Measurements from ENCODE around the gene CFH.
A peak's percentile ranks its signal among the peaks of the same experiment; 100 is the strongest.

CFH gene

GRCh38 chr1:196661345-196661744 is 9.5 kb downstream of the CFH start:
- peaks cover 3% of the 10 kb centered on the region for H3K4me1 ChIP-seq (ENCODE audit: control insufficient read depth, insufficient read depth, low read length, unreplicated experiment)
- H2AFZ ChIP-seq (ENCODE audit: low read length, unreplicated experiment), result peak overlapping the region; percentile 44
- no peak overlapping the region for H3K4me3 ChIP-seq (ENCODE audit: low read depth, low read length)
- no peaks in the 10 kb centered on the region for H3K27me3 ChIP-seq (ENCODE audit: insufficient read depth, low read length)
- peaks cover 6% of the 10 kb centered on the region for H3K36me3 ChIP-seq (ENCODE audit: insufficient read depth, low read length)
- H3K79me2 ChIP-seq (ENCODE audit: control insufficient read depth, insufficient read depth, low read length, unreplicated experiment), result peaks cover 33% of the 10 kb centered on the region
- no peak overlapping the region for H3K27ac ChIP-seq (ENCODE audit: low read depth, low read length)

- H3K27ac ChIP-seq (ENCODE audit: low read depth, low read length), result no peak overlapping the region
- no peaks in the 10 kb centered on the region for H3K4me1 ChIP-seq (ENCODE audit: control insufficient read depth, insufficient read depth, low read length, unreplicated experiment)
- no peaks in the 10 kb centered on the region for H3K27me3 ChIP-seq (ENCODE audit: insufficient read depth, low read length)
- peaks cover 24% of the 10 kb centered on the region for H3K79me2 ChIP-seq (ENCODE audit: control insufficient read depth, insufficient read depth, low read length, unreplicated experiment)
- H3K4me3 ChIP-seq (ENCODE audit: low read depth, low read length), result no peak overlapping the region
- H2AFZ ChIP-seq (ENCODE audit: low read length, unreplicated experiment), result no peak overlapping the region
- peaks cover 25% of the 10 kb centered on the region for H3K36me3 ChIP-seq (ENCODE audit: insufficient read depth, low read length)
Observed at GRCh38 chr1:196667131-196667530, 15.3 kb downstream of the CFH start.

- H2AFZ ChIP-seq (ENCODE audit: low read length, unreplicated experiment), result no peak overlapping the region
- no peak overlapping the region for H3K27ac ChIP-seq (ENCODE audit: low read depth, low read length)
- no peaks in the 10 kb centered on the region for H3K27me3 ChIP-seq (ENCODE audit: insufficient read depth, low read length)
- peaks cover 15% of the 10 kb centered on the region for H3K79me2 ChIP-seq (ENCODE audit: control insufficient read depth, insufficient read depth, low read length, unreplicated experiment)
- H3K4me1 ChIP-seq (ENCODE audit: control insufficient read depth, insufficient read depth, low read length, unreplicated experiment), result no peaks in the 10 kb centered on the region
- peaks cover 25% of the 10 kb centered on the region for H3K36me3 ChIP-seq (ENCODE audit: insufficient read depth, low read length)
- H3K4me3 ChIP-seq (ENCODE audit: low read depth, low read length), result no peak overlapping the region
Observed at GRCh38 chr1:196669051-196669450, 17.2 kb downstream of the CFH start.

GRCh38 chr1:196669693-196670092 is 17.9 kb downstream of the CFH start:
- H3K27me3 ChIP-seq (ENCODE audit: insufficient read depth, low read length), result no peaks in the 10 kb centered on the region
- H3K36me3 ChIP-seq (ENCODE audit: insufficient read depth, low read length), result peaks cover 26% of the 10 kb centered on the region
- no peak overlapping the region for H3K27ac ChIP-seq (ENCODE audit: low read depth, low read length)
- peaks cover 12% of the 10 kb centered on the region for H3K79me2 ChIP-seq (ENCODE audit: control insufficient read depth, insufficient read depth, low read length, unreplicated experiment)
- no peak overlapping the region for H2AFZ ChIP-seq (ENCODE audit: low read length, unreplicated experiment)
- H3K4me3 ChIP-seq (ENCODE audit: low read depth, low read length), result no peak overlapping the region
- H3K4me1 ChIP-seq (ENCODE audit: control insufficient read depth, insufficient read depth, low read length, unreplicated experiment), result no peaks in the 10 kb centered on the region

GRCh38 chr1:196674908-196675307 is 23.1 kb downstream of the CFH start:
- Histone ChIP-seq H3K4me3 (ENCODE audit: low read depth, low read length) (no peak overlapping the region), H3K4me1 (ENCODE audit: control insufficient read depth, insufficient read depth, low read length, unreplicated experiment) (peaks cover 17% of the 10 kb centered on the region), H2AFZ (ENCODE audit: low read length, unreplicated experiment) (no peak overlapping the region), H3K27ac (ENCODE audit: low read depth, low read length) (no peak overlapping the region), H3K36me3 (ENCODE audit: insufficient read depth, low read length) (peaks cover 34% of the 10 kb centered on the region), H3K27me3 (ENCODE audit: insufficient read depth, low read length) (no peaks in the 10 kb centered on the region), H3K79me2 (ENCODE audit: control insufficient read depth, insufficient read depth, low read length, unreplicated experiment) (no peaks in the 10 kb centered on the region)

- H3K27ac ChIP-seq (ENCODE audit: low read depth, low read length), result peak overlapping the region; percentile 48
- H3K4me3 ChIP-seq (ENCODE audit: low read depth, low read length), result no peak overlapping the region
Observed at GRCh38 chr1:196677781-196678509, 26.1 kb downstream of the CFH start.

GRCh38 chr1:196678510-196678884 is 26.7 kb downstream of the CFH start:
- H3K27ac ChIP-seq (ENCODE audit: low read depth, low read length), result peak overlapping the region; percentile 48
- peak overlapping the region; percentile 12 for H2AFZ ChIP-seq (ENCODE audit: low read length, unreplicated experiment)
- peaks cover 37% of the 10 kb centered on the region for H3K36me3 ChIP-seq (ENCODE audit: insufficient read depth, low read length)

More at GRCh38 chr1:196677781-196678509, 26.1 kb downstream of the CFH start:
- no peaks in the 10 kb centered on the region for H3K79me2 ChIP-seq (ENCODE audit: control insufficient read depth, insufficient read depth, low read length, unreplicated experiment)
- peak overlapping the region; percentile 20 for H2AFZ ChIP-seq (ENCODE audit: low read length, unreplicated experiment)
- H3K27me3 ChIP-seq (ENCODE audit: insufficient read depth, low read length), result no peaks in the 10 kb centered on the region
- peaks cover 37% of the 10 kb centered on the region for H3K36me3 ChIP-seq (ENCODE audit: insufficient read depth, low read length)
- peaks cover 21% of the 10 kb centered on the region for H3K4me1 ChIP-seq (ENCODE audit: control insufficient read depth, insufficient read depth, low read length, unreplicated experiment)

GRCh38 chr1:196680107-196680506 is 28.3 kb downstream of the CFH start:
- H3K79me2 ChIP-seq (ENCODE audit: control insufficient read depth, insufficient read depth, low read length, unreplicated experiment), result no peaks in the 10 kb centered on the region
- no peak overlapping the region for H3K27ac ChIP-seq (ENCODE audit: low read depth, low read length)
- H3K36me3 ChIP-seq (ENCODE audit: insufficient read depth, low read length), result peaks cover 32% of the 10 kb centered on the region
- no peak overlapping the region for H2AFZ ChIP-seq (ENCODE audit: low read length, unreplicated experiment)
- H3K4me1 ChIP-seq (ENCODE audit: control insufficient read depth, insufficient read depth, low read length, unreplicated experiment), result peaks cover 21% of the 10 kb centered on the region
- no peaks in the 10 kb centered on the region for H3K27me3 ChIP-seq (ENCODE audit: insufficient read depth, low read length)
- H3K4me3 ChIP-seq (ENCODE audit: low read depth, low read length), result no peak overlapping the region

More at GRCh38 chr1:196678510-196678884, 26.7 kb downstream of the CFH start:
- Histone ChIP-seq H3K4me3 (ENCODE audit: low read depth, low read length) (no peak overlapping the region), H3K79me2 (ENCODE audit: control insufficient read depth, insufficient read depth, low read length, unreplicated experiment) (no peaks in the 10 kb centered on the region), H3K4me1 (ENCODE audit: control insufficient read depth, insufficient read depth, low read length, unreplicated experiment) (peaks cover 21% of the 10 kb centered on the region), H3K27me3 (ENCODE audit: insufficient read depth, low read length) (no peaks in the 10 kb centered on the region)

GRCh38 chr1:196684476-196684875 is 32.6 kb downstream of the CFH start:
- Histone ChIP-seq H3K79me2 (ENCODE audit: control insufficient read depth, insufficient read depth, low read length, unreplicated experiment) (no peaks in the 10 kb centered on the region), H3K4me3 (ENCODE audit: low read depth, low read length) (no peak overlapping the region), H3K27me3 (ENCODE audit: insufficient read depth, low read length) (no peaks in the 10 kb centered on the region), H2AFZ (ENCODE audit: low read length, unreplicated experiment) (no peak overlapping the region), H3K36me3 (ENCODE audit: insufficient read depth, low read length) (peaks cover 11% of the 10 kb centered on the region; the same call in 1 of the 2 replicates), H3K4me1 (ENCODE audit: control insufficient read depth, insufficient read depth, low read length, unreplicated experiment) (peaks cover 4% of the 10 kb centered on the region), H3K27ac (ENCODE audit: low read depth, low read length) (no peak overlapping the region)

GRCh38 chr1:196685506-196685905 is 33.7 kb downstream of the CFH start:
- H2AFZ ChIP-seq (ENCODE audit: low read length, unreplicated experiment), result no peak overlapping the region
- H3K36me3 ChIP-seq (ENCODE audit: insufficient read depth, low read length), result peaks cover 14% of the 10 kb centered on the region; the same call in 1 of the 2 replicates
- H3K27ac ChIP-seq (ENCODE audit: low read depth, low read length), result no peak overlapping the region
- no peaks in the 10 kb centered on the region for H3K79me2 ChIP-seq (ENCODE audit: control insufficient read depth, insufficient read depth, low read length, unreplicated experiment)
- peaks cover under 1% of the 10 kb centered on the region for H3K4me1 ChIP-seq (ENCODE audit: control insufficient read depth, insufficient read depth, low read length, unreplicated experiment)
- no peak overlapping the region for H3K4me3 ChIP-seq (ENCODE audit: low read depth, low read length)
- no peaks in the 10 kb centered on the region for H3K27me3 ChIP-seq (ENCODE audit: insufficient read depth, low read length)

- H3K36me3 ChIP-seq (ENCODE audit: insufficient read depth, low read length), result peaks cover 12% of the 10 kb centered on the region; the same call in 1 of the 2 replicates
- H3K4me3 ChIP-seq (ENCODE audit: low read depth, low read length), result no peak overlapping the region
- H3K79me2 ChIP-seq (ENCODE audit: control insufficient read depth, insufficient read depth, low read length, unreplicated experiment), result no peaks in the 10 kb centered on the region
- no peak overlapping the region for H2AFZ ChIP-seq (ENCODE audit: low read length, unreplicated experiment)
- no peaks in the 10 kb centered on the region for H3K4me1 ChIP-seq (ENCODE audit: control insufficient read depth, insufficient read depth, low read length, unreplicated experiment)
- no peak overlapping the region for H3K27ac ChIP-seq (ENCODE audit: low read depth, low read length)
- H3K27me3 ChIP-seq (ENCODE audit: insufficient read depth, low read length), result no peaks in the 10 kb centered on the region
Observed at GRCh38 chr1:196689001-196689400, 37.2 kb downstream of the CFH start.

Data from ACC112 (cell line).